Dermis microvascular lymphatic vessel endothelial cell (primary cell): ENCODE data around the gene BCAN. TPM values are rescaled to one million over a fixed set of nuclear protein-coding genes. Genes with fewer than 3 reads are reported as not detected.

Experiments used
- DNase-seq, 2 donors: peaks; one replicate each; pipeline versions ENCODE4 v3.0.0 to v3.0.0-alpha.2; 2010; ENCODE audit warnings: low read depth in 2 of 2
- total RNA-seq: library from RNA; depleted of rRNA; stranded (reverse); fragments of >200 nt; gene quantifications from 2 replicates; pipeline ENCODE4 v1.2.1, GENCODE V29; 2014

BCAN gene
- total RNA-seq, 1 donor from 2014 or later, result not detected

GRCh38 chr1:156644146-156644545 is 2.2 kb downstream of the BCAN start:
- no peak for DNase-seq

DNA sequence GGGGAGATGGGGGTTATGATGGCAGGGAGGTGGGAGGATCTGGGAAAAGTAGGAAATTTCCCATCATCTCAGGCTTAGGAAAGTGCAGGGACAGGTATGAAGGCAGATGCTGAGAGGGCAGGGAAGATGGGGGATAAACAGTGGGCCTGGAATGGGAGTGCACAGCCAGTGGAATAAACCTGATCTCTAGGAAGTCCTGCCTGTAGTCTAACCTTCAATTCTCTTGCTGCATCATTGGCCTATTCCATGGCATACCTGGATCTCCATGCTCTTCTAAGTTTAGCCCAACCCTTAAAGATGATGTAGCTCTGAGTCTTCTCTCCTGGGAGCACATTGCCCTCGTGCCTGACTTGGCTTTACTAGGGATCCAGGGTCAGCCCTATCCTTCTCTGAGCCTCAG is 2.7 kb downstream of the BCAN start:
- no peak for DNase-seq

DNA sequence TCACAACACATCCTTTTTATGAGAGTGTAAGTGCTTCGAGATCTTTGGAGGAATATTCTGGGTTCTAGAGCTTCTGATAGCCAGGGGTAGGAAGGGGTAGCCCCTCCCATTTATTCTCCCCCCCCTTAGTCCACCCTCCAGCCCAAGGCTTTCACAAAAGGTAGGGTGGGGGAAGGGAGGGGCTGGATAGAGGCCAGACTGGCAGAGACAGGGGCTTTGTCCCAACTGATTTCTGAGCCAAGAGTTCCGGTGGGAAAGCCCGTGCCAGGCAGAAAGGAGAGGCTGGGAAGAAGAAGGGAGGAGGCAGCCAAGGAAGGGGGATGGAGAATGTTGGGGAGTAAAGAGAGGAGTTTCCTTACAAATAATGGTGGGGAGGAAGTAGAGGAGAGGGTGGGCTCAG is 3.1 kb downstream of the BCAN start:
- no peak for DNase-seq

DNA sequence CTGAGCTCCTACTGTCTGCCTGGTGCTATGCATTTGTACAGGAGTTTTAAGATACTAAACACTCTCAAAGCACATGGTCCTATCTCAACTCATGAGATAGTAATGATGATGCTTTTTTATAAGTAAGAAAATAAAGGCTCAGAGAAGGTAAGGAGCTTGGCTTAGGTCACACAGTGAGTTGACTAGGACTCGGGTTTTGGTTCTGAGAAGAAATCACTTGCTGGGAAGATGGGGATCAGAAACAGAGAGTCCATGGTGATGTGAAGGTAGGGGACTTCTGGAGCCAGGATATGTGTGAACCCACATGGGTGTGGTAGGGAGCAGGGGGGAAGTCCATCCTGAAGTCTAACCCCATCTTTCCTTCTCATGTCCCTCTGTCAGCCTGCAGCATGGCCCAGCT is 3.7 kb downstream of the BCAN start:
- no peak for DNase-seq

GRCh38 chr1:156646738-156647211 is 4.9 kb downstream of the BCAN start:
- no peak for DNase-seq

DNA sequence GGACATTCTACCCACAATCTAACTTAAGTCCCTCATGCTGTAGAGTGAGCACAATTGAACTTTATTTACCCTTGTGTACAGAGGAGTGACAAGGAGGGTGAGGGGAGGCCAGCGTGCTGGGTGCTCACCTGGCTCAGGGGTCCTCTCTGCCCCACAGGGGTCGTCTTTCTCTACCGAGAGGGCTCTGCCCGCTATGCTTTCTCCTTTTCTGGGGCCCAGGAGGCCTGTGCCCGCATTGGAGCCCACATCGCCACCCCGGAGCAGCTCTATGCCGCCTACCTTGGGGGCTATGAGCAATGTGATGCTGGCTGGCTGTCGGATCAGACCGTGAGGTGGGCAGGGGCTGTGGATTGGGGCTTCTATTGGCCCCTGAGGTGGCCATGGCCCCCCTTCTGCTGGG is 5.4 kb downstream of the BCAN start:
- no peak for DNase-seq

- DNase-seq, result no peak
Measured at GRCh38 chr1:156648496-156648895, 6.6 kb downstream of the BCAN start.

DNA sequence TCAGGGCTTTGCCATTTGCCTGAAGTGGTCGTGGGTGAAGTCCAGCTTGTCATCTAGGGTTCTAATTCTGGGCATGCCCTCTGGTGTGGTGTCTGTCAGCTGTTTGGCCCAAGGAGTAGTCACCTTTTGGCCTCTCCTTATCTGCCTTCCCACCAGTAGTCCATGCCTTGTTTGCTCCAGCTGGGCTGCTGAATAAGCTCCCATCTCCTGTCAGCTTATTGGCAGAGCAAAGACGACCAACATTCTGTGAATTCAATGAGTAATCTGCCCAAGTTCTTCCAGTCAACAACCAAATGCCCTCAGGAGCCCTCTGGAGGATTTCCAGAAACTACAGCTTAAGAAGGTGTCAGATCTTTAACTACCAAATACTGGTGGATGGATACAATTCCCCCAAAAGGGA is 7.0 kb downstream of the BCAN start:
- no peak for DNase-seq

DNA sequence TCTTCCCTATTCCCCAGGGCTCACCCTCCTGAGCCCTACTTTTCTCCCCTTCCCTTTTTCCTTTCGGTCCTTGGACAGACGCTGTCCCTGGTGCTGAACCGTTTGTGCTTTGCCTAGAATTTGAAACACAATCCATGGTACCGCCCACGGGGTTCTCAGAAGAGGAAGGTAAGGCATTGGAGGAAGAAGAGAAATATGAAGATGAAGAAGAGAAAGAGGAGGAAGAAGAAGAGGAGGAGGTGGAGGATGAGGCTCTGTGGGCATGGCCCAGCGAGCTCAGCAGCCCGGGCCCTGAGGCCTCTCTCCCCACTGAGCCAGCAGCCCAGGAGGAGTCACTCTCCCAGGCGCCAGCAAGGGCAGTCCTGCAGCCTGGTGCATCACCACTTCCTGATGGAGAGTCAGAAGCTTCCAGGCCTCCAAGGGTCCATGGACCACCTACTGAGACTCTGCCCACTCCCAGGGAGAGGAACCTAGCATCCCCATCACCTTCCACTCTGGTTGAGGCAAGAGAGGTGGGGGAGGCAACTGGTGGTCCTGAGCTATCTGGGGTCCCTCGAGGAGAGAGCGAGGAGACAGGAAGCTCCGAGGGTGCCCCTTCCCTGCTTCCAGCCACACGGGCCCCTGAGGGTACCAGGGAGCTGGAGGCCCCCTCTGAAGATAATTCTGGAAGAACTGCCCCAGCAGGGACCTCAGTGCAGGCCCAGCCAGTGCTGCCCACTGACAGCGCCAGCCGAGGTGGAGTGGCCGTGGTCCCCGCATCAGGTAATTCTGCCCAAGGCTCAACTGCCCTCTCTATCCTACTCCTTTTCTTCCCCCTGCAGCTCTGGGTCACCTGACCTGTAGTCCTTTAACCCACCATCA is 10.4 kb downstream of the BCAN start:
- peak in 1 of 2 donors; percentile 41 for DNase-seq

DNA sequence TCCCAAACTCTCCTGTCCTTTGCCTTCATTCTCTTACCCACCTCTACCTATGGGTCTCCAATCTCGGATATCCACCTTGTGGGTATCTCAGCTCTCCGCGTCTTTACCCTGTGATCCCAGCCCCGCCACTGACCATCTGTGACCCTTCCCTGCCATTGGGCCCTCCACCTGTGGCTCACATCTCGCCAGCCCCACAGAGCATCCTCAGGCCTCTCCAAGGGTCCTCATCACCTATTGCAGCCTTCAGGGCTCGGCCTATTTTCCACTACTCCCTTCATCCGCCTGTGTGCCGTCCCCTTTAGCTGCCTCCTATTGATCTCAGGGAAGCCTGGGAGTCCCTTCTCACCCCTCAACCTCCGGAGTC is 11.1 kb downstream of the BCAN start:
- no peak for DNase-seq

DNA sequence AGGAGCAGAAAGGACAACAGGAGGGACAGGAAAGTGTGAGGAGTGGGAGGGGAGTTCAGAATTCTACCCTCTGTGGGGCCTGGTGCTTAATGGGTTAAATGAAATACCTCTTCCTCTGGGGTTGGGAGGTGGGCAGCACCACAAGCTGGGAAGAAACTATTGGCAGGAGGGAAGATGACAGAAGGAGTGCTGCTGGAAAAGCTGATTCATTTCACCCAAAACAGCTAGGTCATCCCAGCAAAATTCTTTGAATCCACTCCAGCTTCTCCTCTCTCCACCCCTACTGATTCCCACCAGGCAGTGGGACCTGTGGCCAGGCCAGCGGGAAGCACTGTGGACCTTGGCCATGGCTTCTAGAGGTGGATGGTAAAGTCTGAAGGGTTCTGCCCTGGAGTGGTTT is 12.8 kb downstream of the BCAN start:
- no peak for DNase-seq

DNA sequence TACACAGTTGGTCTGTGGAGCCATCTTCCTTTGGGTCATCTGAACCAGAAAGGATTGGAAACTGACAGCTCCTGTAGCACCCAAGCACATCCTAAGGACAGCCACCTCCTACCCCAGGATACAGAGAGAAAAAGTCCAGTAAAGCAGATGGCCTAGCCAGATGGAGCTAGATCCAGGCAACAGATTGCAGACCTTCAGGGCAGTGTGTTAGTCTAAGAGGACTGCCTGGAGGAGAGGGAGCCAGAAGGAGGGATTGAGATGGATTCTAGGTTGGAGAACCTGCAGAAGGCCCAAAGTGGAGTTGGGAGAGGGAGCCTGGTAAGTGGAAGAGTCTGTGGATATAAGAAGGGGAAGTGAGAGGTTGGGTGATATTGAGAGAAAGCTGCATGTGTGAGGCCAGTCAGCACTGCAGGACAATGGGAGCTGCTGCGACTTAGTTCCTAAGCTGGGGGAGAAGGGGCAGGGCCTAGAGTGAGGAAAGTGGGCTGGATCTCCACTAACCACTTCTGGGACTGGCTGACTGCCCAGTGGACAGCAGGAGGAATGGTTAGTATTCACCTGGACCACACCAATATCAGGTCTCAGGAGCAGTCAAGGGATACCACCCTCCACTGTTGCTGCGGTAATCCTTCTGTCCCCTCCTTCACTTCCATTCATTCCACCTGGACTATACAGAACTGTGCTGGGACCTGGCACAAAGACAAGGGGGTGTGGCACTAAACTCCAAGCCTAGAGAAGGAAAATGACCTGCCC is 13.4 kb downstream of the BCAN start:
- DNase-seq, result no peak

DNA sequence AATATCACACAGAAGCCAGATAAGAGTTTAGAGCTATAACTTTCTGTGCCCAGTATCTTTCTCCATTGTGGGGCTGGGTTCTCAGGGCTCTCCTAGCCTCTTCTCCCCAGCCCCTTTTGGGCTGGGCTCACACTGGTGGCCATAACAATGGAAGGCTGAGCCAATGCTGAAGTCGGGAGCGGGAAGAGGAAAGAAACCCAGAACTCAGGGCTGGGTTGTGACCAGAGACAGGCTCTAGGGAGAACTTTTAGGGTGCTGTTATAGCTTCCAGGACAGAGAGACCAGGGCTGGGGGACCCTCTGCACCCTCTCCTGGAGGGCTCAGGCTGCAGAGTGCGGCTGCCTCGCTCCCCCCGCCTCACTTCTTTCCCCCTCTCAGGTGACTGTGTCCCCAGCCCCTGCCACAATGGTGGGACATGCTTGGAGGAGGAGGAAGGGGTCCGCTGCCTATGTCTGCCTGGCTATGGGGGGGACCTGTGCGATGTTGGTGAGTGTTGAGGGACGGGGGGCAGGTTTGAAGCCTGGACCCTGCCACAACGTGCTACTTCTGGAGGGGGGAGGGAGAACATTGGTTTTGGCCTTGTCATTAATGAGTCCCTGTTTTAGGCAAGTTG is 14.1 kb downstream of the BCAN start:
- no peak for DNase-seq

- peak in 1 of 2 donors; percentile 53 for DNase-seq
Measured at GRCh38 chr1:156656806-156657740, 15.2 kb downstream of the BCAN start.

- no peak for DNase-seq
Measured at GRCh38 chr1:156657741-156658319, 15.9 kb downstream of the BCAN start.

DNA sequence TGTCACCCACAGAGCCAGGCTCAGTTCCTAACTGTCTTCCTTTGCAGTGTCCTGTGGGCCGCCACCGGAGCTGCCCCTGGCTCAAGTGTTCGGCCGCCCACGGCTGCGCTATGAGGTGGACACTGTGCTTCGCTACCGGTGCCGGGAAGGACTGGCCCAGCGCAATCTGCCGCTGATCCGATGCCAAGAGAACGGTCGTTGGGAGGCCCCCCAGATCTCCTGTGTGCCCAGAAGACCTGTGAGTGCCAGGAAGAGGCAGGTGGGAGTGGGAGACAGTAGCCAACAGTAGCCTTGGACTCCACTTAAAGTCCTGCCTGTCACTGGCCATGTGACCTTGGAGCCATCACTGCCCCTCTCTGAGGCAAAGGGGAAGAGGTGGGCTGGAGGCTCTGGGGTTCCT is 16.6 kb downstream of the BCAN start:
- no peak for DNase-seq

- no peak for DNase-seq
Measured at GRCh38 chr1:156658945-156659574, 17.1 kb downstream of the BCAN start.

GRCh38 chr1:156659661-156659987 is 17.7 kb downstream of the BCAN start:
- DNase-seq, result no peak

GRCh38 chr1:156659988-156660751 is 18.3 kb downstream of the BCAN start:
- DNase-seq, result peak; percentile 91 to 96

DNA sequence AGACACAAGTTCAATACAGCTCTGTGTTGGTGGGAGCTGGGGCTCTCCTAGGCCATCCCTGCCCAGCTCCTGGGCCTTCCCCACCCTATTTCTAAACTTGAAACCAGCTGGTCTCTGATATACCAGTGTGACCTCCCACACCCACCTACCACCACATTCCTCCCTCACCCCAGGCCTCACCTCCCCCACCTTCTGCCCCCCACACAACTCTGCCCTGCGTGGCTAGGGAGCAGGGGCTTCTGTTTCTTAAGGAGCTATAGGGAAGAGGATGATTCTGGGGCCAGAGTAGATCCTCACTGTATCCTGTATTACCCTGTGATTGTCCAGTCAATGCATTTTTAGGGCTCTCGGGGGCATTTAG is 18.8 kb downstream of the BCAN start:
- DNase-seq, result no peak
